Ascending aorta (tissue), 2 donors: ENCODE results near the gene MFSD6. TPM values are rescaled to one million over a fixed set of nuclear protein-coding genes. Genes with fewer than 3 reads are reported as not detected.

Experiments
- DNase-seq, 2 donors: peaks; one replicate each; pipeline ENCODE4 v3.0.0-alpha.2; 2019; ENCODE audit warnings: low spot score in 2 of 2
- H3K27ac ChIP-seq, 2 donors: fragments of 200-600 bp; sonication (generic); one replicate each; pipeline ENCODE4 v1.5.1; 2016 to 2017; ENCODE audit warnings: mild to moderate bottlenecking in 1 of 2
- H3K27me3 ChIP-seq: fragments of 200-600 bp; sonication (generic); one replicate; pipeline ENCODE4 v1.5.1; 2017
- H3K36me3 ChIP-seq, 2 donors: fragments of 200-600 bp; sonication (generic); one replicate each; pipeline ENCODE4 v1.5.1; 2016
- H3K4me1 ChIP-seq, 2 donors: fragments of 200-600 bp; sonication (generic); one replicate each; pipeline ENCODE4 v1.5.1; 2016 to 2017; ENCODE audit warnings: mild to moderate bottlenecking in 1 of 2
- H3K4me3 ChIP-seq, 2 donors: fragments of 200-600 bp; sonication (generic); one replicate each; pipeline ENCODE4 v1.5.1; 2016 to 2017; ENCODE audit warnings: mild to moderate bottlenecking in 1 of 2
- H3K9me3 ChIP-seq, 2 donors: fragments of 200-600 bp; sonication (generic); one replicate each; pipeline ENCODE4 v1.5.1; 2016
- intact Hi-C: fragments of 100-400 bp; cut with DNase I; formaldehyde crosslinking; loops from one replicate; pipeline ENCODE4 v1.15.1; 2023
- total RNA-seq: library from RNA; depleted of rRNA; stranded (reverse); fragments of >200 nt; gene quantifications from one replicate; pipeline ENCODE4 v1.1.0, GENCODE V29; 2016
- TF ChIP-seq, protein P1 (sequence below), 3 experiments: fragments of 200-600 bp in 2 of 3; fragments of 450-650 bp in 1 of 3; sonication (generic) in 2 of 3; IDR thresholded peaks; one replicate each; pipeline ENCODE4 v1.5.1; 2016 to 2019; ENCODE audit warnings: antibody characterized with exemption in 3 of 3, mild to moderate bottlenecking in 1 of 3, moderate library complexity in 1 of 3

Gene MFSD6
- total RNA-seq, 1 donor from 2014 or later, result 53.2 TPM

- H3K4me1 ChIP-seq, result no peaks in the 10 kb centered on the region
- no peaks in the 10 kb centered on the region for H3K27me3 ChIP-seq
- no peak for DNase-seq
- no peak overlapping the region for H3K4me3 ChIP-seq
- intact Hi-C loops, result no loop called here
- H3K27ac ChIP-seq, result no peak overlapping the region
- H3K9me3 ChIP-seq, result no peaks in the 10 kb centered on the region
- H3K36me3 ChIP-seq, result no peaks in the 10 kb centered on the region
- TF ChIP-seq, protein P1, sequence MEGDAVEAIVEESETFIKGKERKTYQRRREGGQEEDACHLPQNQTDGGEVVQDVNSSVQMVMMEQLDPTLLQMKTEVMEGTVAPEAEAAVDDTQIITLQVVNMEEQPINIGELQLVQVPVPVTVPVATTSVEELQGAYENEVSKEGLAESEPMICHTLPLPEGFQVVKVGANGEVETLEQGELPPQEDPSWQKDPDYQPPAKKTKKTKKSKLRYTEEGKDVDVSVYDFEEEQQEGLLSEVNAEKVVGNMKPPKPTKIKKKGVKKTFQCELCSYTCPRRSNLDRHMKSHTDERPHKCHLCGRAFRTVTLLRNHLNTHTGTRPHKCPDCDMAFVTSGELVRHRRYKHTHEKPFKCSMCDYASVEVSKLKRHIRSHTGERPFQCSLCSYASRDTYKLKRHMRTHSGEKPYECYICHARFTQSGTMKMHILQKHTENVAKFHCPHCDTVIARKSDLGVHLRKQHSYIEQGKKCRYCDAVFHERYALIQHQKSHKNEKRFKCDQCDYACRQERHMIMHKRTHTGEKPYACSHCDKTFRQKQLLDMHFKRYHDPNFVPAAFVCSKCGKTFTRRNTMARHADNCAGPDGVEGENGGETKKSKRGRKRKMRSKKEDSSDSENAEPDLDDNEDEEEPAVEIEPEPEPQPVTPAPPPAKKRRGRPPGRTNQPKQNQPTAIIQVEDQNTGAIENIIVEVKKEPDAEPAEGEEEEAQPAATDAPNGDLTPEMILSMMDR (IDR thresholded peaks at IDR 0.05), result no peak
These were observed 39.6 kb downstream of the MFSD6 start for GRCh38 chr2:190447766-190448165.

- H3K27ac ChIP-seq, result no peak overlapping the region
- TF ChIP-seq, protein P1 (IDR thresholded peaks at IDR 0.05), result no peak
- H3K27me3 ChIP-seq, result no peaks in the 10 kb centered on the region
- DNase-seq, result no peak
- no peaks in the 10 kb centered on the region for H3K4me1 ChIP-seq
- no peak overlapping the region for H3K4me3 ChIP-seq
- intact Hi-C loops, result no loop called here
- H3K36me3 ChIP-seq, result no peaks in the 10 kb centered on the region
- no peaks in the 10 kb centered on the region for H3K9me3 ChIP-seq
These were observed 41.8 kb downstream of the MFSD6 start for GRCh38 chr2:190449925-190450324.

DNA sequence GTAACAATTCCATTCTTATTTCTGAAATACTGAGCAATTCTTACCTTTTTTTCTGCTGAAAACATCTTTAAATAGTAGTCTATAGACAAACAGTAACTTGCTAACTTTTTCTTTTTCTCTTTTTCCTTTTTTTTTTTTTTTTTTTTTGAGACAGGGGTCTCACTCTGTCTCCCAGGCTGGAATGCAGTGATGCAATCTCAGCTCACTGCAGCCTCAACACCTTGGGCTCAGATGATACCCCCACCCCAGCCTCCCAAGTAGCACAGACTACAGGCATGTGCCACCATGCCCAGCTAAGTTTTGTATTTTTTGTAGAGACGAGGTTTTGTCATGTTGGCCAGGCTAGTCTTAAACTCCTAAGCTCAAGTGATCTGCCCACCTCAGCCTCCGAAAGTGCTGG, 42.2 kb downstream of the MFSD6 start:
- no peaks in the 10 kb centered on the region for H3K36me3 ChIP-seq
- no peaks in the 10 kb centered on the region for H3K27me3 ChIP-seq
- TF ChIP-seq, protein P1 (IDR thresholded peaks at IDR 0.05), result no peak
- H3K9me3 ChIP-seq, result no peaks in the 10 kb centered on the region
- H3K27ac ChIP-seq, result no peak overlapping the region
- intact Hi-C loops, result no loop called here
- no peak for DNase-seq
- H3K4me1 ChIP-seq, result no peaks in the 10 kb centered on the region
- no peak overlapping the region for H3K4me3 ChIP-seq

DNA sequence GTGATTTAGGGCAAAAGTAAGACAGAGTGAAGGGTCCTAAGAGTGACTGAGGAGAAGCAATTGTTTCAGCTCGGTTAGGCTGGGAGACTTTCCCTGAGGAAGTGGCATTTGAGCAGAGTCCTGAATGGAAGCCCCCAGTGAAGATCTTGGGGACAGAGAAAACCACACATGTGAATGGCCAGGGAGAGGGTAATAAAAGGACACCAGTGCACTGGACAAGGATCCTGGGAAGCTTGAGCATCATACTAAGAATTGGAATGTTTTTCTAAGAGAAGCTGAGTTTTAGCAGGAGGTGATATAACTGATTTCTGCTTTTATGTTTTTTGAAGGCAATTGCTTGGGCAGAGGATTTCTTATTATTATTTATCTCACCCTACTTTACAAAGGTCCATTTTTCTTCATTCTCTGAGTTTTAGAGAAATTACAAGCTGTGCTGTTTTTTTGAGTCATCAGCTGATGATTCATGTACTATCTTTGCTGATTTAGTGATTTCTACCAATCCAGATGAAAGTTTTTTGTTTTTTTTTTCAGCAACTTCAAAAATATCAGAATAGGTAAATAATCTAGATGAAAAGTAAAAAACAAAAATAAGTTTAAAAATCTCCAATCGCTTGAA, 43.5 kb downstream of the MFSD6 start:
- Histone ChIP-seq H3K27me3 (no peaks in the 10 kb centered on the region), H3K4me1 (no peaks in the 10 kb centered on the region), H3K36me3 (no peaks in the 10 kb centered on the region), H3K9me3 (no peaks in the 10 kb centered on the region), H3K27ac (no peak overlapping the region), H3K4me3 (no peak overlapping the region)
- intact Hi-C loops, result no loop called here
- no peak for DNase-seq
- TF ChIP-seq, protein P1 (IDR thresholded peaks at IDR 0.05), result no peak

DNA sequence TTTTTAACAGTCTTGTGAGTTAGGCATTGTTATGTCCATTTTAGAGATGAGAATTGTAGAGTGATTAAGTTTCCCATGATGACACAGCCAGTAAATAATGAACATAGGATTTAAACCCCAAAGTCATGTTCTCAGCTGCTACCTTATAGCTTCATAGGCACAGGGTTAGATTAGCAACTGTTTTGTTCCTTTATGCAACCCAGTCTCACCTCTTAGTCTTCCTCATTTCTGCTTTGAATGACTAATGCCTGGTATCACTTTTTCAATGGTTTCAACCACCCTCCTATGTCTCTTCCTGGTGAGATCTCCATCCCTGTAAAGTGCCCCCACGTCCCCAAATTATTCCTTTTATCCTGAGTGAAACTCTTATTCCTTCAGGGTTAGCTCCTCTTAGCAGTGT, 44.3 kb downstream of the MFSD6 start:
- Histone ChIP-seq H3K4me3 (no peak overlapping the region), H3K36me3 (no peaks in the 10 kb centered on the region), H3K4me1 (no peaks in the 10 kb centered on the region), H3K27ac (no peak overlapping the region), H3K9me3 (no peaks in the 10 kb centered on the region), H3K27me3 (no peaks in the 10 kb centered on the region)
- intact Hi-C loops, result no loop called here
- TF ChIP-seq, protein P1 (IDR thresholded peaks at IDR 0.05), result no peak
- no peak for DNase-seq

DNA sequence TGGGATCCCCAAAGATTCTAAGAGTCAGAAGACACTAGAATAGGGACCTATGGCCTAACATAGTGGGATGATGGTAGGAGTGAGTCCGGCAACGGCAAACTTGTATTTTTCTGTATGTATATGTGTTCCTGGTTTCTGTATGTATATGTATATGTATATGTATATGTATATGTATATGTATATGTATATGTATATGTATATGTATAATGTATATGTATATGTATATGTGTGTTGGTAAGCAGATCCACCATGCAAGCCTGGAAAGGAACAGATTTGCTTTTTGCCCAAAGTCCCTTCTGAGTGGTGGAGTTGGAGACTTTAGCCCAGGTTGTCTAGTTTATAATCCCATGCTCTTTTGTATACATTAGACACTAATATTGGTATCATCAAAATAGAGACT, 46.6 kb downstream of the MFSD6 start:
- H3K4me3 ChIP-seq, result no peak overlapping the region
- TF ChIP-seq, protein P1 (IDR thresholded peaks at IDR 0.05), result no peak
- H3K27ac ChIP-seq, result no peak overlapping the region
- H3K27me3 ChIP-seq, result no peaks in the 10 kb centered on the region
- no peak for DNase-seq
- no peaks in the 10 kb centered on the region for H3K9me3 ChIP-seq
- no peaks in the 10 kb centered on the region for H3K4me1 ChIP-seq
- intact Hi-C loops, result no loop called here
- no peaks in the 10 kb centered on the region for H3K36me3 ChIP-seq
